Thyroid gland (tissue), 4 donors: ENCODE results near the gene MYO1E. TPM values are rescaled to one million over a fixed set of nuclear protein-coding genes. Genes with fewer than 3 reads are reported as not detected.

Experiments
- DNase-seq, 2 donors: peaks; one replicate each; pipeline ENCODE4 v3.0.0-alpha.2; 2019
- H3K27ac ChIP-seq, 3 donors: fragments of 200-600 bp; sonication (generic); 1 replicate in 2 of 3; 2 replicates in 1 of 3; pipeline ENCODE4 v1.5.1; 2016 to 2019; ENCODE audit warnings: mild to moderate bottlenecking in 1 of 3, moderate library complexity in 1 of 3
- H3K27me3 ChIP-seq: fragments of 200-600 bp; sonication (generic); one replicate; pipeline ENCODE4 v1.5.1; 2019
- H3K36me3 ChIP-seq, 2 donors: fragments of 200-600 bp; sonication (generic); one replicate each; pipeline ENCODE4 v1.5.1; 2016 to 2019
- H3K4me1 ChIP-seq, 2 donors: fragments of 200-600 bp; sonication (generic); one replicate each; pipeline ENCODE4 v1.5.1; 2017 to 2019
- H3K4me3 ChIP-seq, 3 donors: fragments of 200-600 bp; sonication (generic); replicated peaks in 1 of 3; 1 replicate in 2 of 3; 2 replicates in 1 of 3; pipeline ENCODE4 v1.5.1; 2016; ENCODE audit warnings: mild to moderate bottlenecking in 1 of 3
- H3K9me3 ChIP-seq: fragments of 200-600 bp; sonication (generic); one replicate; pipeline ENCODE4 v1.5.1; 2017
- POLR2A ChIP-seq, 2 donors: fragments of 450-650 bp; IDR thresholded peaks; one replicate each; pipeline ENCODE4 v1.6.1; 2017; ENCODE audit warnings: antibody characterized with exemption in 2 of 2, mild to moderate bottlenecking in 2 of 2, moderate library complexity in 1 of 2
- WGBS, 2 donors: methylation state at CpG; one replicate each; pipeline ENCODE4 v1.1.5; 2017; 5-methylcytosine and 5-hydroxymethylcytosine counted together
- intact Hi-C: fragments of 100-400 bp; cut with DNase I; formaldehyde crosslinking; loops from one replicate; pipeline ENCODE4 v1.15.1; 2023
- total RNA-seq, 4 donors: library from RNA; depleted of rRNA; stranded (reverse); fragments of >200 nt; gene quantifications; one replicate each; pipeline ENCODE4 v1.2.3, GENCODE V29; 2016
- TF ChIP-seq, protein P1 (sequence below), 6 experiments: fragments of 200-600 bp in 3 of 6; fragments of 450-650 bp in 3 of 6; sonication (generic) in 3 of 6; IDR thresholded peaks; one replicate each; pipeline ENCODE4 v1.5.1; 2016 to 2019; ENCODE audit warnings: antibody characterized with exemption in 6 of 6, mild to moderate bottlenecking in 2 of 6, inconsistent platforms in 1 of 6, moderate library complexity in 1 of 6

The MYO1E gene
- total RNA-seq, 4 donors from 2014 or later: 19.5 to 56.6 (median 34.6) TPM

DNA sequence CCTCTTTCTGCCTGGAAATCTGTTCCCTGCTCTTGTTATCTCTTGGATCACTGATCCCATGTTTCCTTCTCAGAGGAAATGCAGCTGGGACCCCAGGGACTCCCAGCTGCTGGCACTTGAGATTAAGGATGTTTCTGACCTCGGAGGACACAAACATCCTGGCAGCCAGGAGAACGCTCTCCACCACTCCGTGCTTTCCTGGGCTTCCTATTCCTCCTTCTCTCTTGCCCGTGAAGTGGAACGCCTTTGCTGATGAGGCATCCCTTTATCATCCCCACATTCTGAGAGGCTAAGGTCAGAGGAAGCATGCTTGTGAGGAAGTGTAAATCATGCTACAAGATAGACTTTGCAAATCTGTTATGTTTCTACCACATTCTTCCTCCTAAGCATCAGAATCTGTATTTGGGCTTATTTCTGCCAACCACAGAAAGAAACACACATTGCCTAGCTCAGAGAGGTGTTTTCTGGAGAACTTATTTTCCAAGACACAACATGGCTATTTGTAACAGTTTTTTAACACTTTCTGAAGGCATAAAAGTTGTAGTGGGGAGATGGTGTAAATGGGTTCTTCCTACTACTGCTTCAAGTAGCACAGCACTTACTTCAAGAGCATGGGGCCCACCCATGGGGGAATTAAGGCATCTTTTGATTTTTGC is 191.6 kb downstream of the MYO1E start:
- TF ChIP-seq, protein P1, sequence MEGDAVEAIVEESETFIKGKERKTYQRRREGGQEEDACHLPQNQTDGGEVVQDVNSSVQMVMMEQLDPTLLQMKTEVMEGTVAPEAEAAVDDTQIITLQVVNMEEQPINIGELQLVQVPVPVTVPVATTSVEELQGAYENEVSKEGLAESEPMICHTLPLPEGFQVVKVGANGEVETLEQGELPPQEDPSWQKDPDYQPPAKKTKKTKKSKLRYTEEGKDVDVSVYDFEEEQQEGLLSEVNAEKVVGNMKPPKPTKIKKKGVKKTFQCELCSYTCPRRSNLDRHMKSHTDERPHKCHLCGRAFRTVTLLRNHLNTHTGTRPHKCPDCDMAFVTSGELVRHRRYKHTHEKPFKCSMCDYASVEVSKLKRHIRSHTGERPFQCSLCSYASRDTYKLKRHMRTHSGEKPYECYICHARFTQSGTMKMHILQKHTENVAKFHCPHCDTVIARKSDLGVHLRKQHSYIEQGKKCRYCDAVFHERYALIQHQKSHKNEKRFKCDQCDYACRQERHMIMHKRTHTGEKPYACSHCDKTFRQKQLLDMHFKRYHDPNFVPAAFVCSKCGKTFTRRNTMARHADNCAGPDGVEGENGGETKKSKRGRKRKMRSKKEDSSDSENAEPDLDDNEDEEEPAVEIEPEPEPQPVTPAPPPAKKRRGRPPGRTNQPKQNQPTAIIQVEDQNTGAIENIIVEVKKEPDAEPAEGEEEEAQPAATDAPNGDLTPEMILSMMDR (IDR thresholded peaks at IDR 0.05): no peak
- no peak overlapping the region for H3K27ac ChIP-seq
- no peaks in the 10 kb centered on the region for H3K27me3 ChIP-seq
- no peak for DNase-seq
- 68 to 81% methylated on average over 5 of the region's 5 CpGs for WGBS, 2 donors
- no peaks in the 10 kb centered on the region for H3K9me3 ChIP-seq
- no peak overlapping the region for H3K4me3 ChIP-seq
- H3K4me1 ChIP-seq: no peaks in the 10 kb centered on the region
- no peaks in the 10 kb centered on the region for H3K36me3 ChIP-seq
- intact Hi-C loops: no loop called here

DNA sequence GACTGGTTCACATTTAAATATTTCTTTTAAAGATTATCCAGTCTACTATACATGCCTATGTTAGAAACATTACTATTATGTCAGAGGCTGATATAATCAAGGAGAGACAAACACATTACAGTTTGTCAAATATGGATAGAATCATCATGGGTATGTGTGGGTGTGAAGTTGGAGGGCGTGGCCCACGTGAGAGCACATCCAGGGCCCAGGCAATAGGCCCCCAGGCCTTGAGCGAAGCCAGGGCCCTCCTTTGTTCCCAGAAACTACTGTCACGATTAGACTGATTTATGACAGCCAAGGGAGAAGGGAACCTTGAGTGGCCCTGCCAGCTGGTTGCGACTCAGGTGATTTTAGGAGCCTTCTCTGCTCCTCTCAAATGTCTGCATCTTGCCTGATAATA is 193.0 kb downstream of the MYO1E start:
- WGBS, 2 donors: 87 to 94% methylated on average over 5 of the region's 5 CpGs
- Histone ChIP-seq H3K4me3 (no peak overlapping the region), H3K9me3 (no peaks in the 10 kb centered on the region), H3K27me3 (no peaks in the 10 kb centered on the region), H3K36me3 (no peaks in the 10 kb centered on the region), H3K27ac (no peak overlapping the region), H3K4me1 (peaks cover 0 to 8% of the 10 kb centered on the region in 2 donors)
- intact Hi-C loops: no loop called here
- TF ChIP-seq POLR2A (IDR thresholded peaks at IDR 0.05): no peak
- TF ChIP-seq, protein P1 (IDR thresholded peaks at IDR 0.05): no peak
- no peak for DNase-seq

DNA sequence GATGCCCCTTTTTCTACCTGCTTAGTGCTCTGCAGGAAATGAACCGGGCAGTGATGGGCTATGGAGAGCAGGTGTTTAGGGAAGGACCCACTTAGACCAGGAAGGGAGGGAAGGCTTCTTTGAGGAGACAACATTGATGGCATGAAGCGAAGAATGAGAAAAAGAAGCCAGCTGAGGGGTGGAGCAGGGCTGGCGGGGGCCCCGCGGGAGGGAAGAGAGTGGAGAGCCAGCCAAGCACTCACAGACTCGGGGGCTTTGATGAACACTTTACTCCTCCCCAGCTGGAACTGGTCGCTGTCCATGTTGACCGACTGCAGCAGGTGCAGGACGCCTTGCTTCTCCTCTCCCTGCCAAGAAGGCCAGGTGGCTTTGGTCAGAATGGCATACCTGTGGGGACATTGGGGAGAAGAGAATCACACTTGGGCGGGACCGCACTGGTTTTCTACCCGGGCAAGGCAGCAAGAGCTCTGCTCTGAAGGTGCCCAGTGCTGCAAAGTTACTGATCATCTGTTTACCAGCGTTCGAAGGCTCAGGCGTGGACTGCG is 194.4 kb downstream of the MYO1E start:
- WGBS, 2 donors: 93 to 95% methylated on average over 16 of the region's 16 CpGs
- Histone ChIP-seq H3K9me3 (no peaks in the 10 kb centered on the region), H3K36me3 (no peaks in the 10 kb centered on the region), H3K4me1 (peaks cover 0 to 14% of the 10 kb centered on the region in 2 donors), H3K27me3 (no peaks in the 10 kb centered on the region), H3K27ac (no peak overlapping the region), H3K4me3 (no peak overlapping the region)
- intact Hi-C loops: no loop called here
- TF ChIP-seq POLR2A (IDR thresholded peaks at IDR 0.05): no peak
- TF ChIP-seq, protein P1 (IDR thresholded peaks at IDR 0.05): no peak
- DNase-seq: no peak

DNA sequence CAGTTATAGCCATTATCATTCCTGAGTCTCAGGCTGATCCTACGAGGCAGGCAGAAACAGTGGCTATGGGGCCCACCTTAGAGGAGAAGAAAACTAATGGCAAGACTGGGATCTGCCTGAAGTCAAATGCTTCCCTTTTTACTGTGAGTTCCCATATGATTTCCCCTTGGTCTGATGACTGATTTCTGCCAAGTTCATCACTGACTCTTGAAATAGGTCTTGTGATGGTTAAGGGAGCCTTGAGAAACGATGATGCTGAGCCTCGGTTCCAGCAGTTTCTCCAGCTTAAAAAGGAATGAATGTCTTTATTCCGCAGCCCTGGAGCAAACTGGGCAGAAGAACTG is 195.4 kb downstream of the MYO1E start:
- Histone ChIP-seq H3K4me1 (peaks cover 0 to 14% of the 10 kb centered on the region in 2 donors), H3K4me3 (no peak overlapping the region), H3K9me3 (no peaks in the 10 kb centered on the region), H3K36me3 (no peaks in the 10 kb centered on the region), H3K27ac (no peak overlapping the region), H3K27me3 (no peaks in the 10 kb centered on the region)
- intact Hi-C loops: no loop called here
- no peak for DNase-seq
- no peak for TF ChIP-seq POLR2A (IDR thresholded peaks at IDR 0.05)
- TF ChIP-seq, protein P1 (IDR thresholded peaks at IDR 0.05): no peak
- WGBS, 2 donors: 88 to 91% methylated on average over 4 of the region's 4 CpGs

DNA sequence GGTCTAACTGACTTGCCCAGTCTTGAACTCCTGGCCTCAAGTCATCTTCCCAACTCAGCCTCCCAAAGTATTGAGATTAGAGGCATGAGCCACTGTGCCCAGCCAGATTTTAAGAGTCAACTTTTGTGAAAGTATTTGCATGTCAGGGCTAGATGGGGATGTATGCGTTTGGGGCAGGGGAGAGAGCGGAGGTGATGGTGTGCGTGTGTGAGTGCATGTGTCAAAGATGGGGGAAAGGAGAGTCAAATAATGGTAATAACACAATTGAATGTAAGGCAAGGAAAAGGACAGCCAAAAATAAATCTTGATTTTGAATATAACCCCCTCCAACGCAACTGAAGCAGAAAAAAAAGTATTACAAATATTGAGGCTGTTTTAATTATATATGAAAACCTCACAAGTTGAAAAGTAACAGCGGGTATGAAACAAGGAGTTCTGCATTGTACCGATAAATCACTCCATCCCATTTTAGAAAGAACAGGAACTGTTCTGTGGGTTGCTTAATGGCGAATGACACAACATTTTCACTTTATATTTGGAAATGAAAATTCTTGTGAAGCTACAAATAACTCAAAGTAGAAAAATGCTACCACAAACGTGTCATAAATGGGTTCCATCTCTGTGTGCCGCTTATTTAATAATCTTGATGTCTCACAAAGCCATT is 195.9 kb downstream of the MYO1E start:
- DNase-seq: no peak
- H3K36me3 ChIP-seq: no peaks in the 10 kb centered on the region
- no peak overlapping the region for H3K27ac ChIP-seq
- H3K27me3 ChIP-seq: no peaks in the 10 kb centered on the region
- H3K4me3 ChIP-seq: no peak overlapping the region
- H3K4me1 ChIP-seq: peaks cover 0 to 14% of the 10 kb centered on the region in 2 donors
- intact Hi-C loops: no loop called here
- WGBS, 2 donors: 92 to 93% methylated on average over 9 of the region's 9 CpGs
- TF ChIP-seq, protein P1 (IDR thresholded peaks at IDR 0.05): no peak
- TF ChIP-seq POLR2A (IDR thresholded peaks at IDR 0.05): no peak
- H3K9me3 ChIP-seq: no peaks in the 10 kb centered on the region
